ENCODE data around the gene CARMIL1. TPM values are rescaled to one million over a fixed set of nuclear protein-coding genes. Genes with fewer than 3 reads are reported as not detected.

The CARMIL1 gene
- total and polyA plus RNA-seq, 2 of the 8 experiments (the other 6 are each of a cell fraction or from before 2014, with no cell fraction given), result 20.3 to 40.4 TPM

DNA sequence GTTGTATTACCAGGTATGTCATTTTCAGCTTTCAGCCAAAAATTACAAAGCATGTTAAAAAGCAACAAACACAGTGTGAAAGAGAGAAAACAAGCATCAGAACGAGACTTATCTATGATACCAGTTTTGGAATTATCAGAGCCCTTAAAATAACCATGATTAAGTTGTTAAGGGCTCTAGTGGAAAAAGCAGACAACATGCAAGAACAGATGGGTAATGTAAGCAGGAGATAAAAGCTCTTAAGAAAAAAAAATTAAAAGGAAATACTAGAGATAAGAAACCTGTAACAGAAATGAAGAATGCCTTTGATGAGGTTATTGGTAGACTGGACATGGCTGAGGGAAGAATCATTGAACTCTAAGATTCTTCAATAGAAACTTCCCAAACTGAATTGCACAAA, 245.4 kb downstream of the CARMIL1 start:
- WGBS, 2 experiments (ENCODE audit: extremely low coverage in 1 of 2, insufficient coverage in 1 of 2, insufficient read length in 1 of 2, insufficient replicate concordance in 2 of 2, low coverage in 1 of 2, low lambda C conversion rate in 2 of 2, missing lambda C conversion rate in 1 of 2), result 93% methylated on average over 1 of the region's 1 CpG; no CpG with 5 or more reads in 1 of the 2 experiments
- no peak overlapping the region for H2AK5ac ChIP-seq (ENCODE audit: low read depth, low read length)
- no peaks in the 10 kb centered on the region for H3K9me3 ChIP-seq (ENCODE audit: insufficient read depth in 2 of 2, low read depth in 1 of 2, low read length in 1 of 2)
- no peak overlapping the region for H3K4me2 ChIP-seq (ENCODE audit: insufficient read depth in 1 of 2, low read depth in 2 of 2, low read length in 2 of 2)
- H3K23me2 ChIP-seq (ENCODE audit: low read depth, low read length), result no peaks in the 10 kb centered on the region
- no peak overlapping the region for H2BK15ac ChIP-seq (ENCODE audit: low read length)
- no peaks in the 10 kb centered on the region for H4K20me1 ChIP-seq (replicated peaks in 1 of 2; ENCODE audit: control insufficient read depth in 1 of 2, insufficient read depth in 2 of 2, low read length in 2 of 2)
- H4K5ac ChIP-seq (ENCODE audit: insufficient read length, low read depth, low read length), result no peak overlapping the region
- no peaks in the 10 kb centered on the region for H3K79me1 ChIP-seq (ENCODE audit: low read depth, low read length)
- no peak overlapping the region for H4K91ac ChIP-seq (replicated peaks; ENCODE audit: insufficient read length, low read length)
- no peak overlapping the region for H3K14ac ChIP-seq (ENCODE audit: insufficient read length)
- H3K18ac ChIP-seq (ENCODE audit: extremely low read depth, low read length), result no peak overlapping the region
- H3K9ac ChIP-seq (replicated peaks in 1 of 4; ENCODE audit: extremely low read depth in 1 of 4, low read depth in 3 of 4, low read length in 3 of 4), result no peak overlapping the region
- H2BK12ac ChIP-seq (ENCODE audit: low read depth, low read length), result no peak overlapping the region
- H3K4me1 ChIP-seq (replicated peaks in 1 of 4; ENCODE audit: control insufficient read depth in 3 of 4, insufficient read depth in 4 of 4, low read length in 3 of 4), result no peaks in the 10 kb centered on the region
- no peak overlapping the region for H2BK5ac ChIP-seq (ENCODE audit: low read depth, low read length)
- no peak overlapping the region for H3K4ac ChIP-seq (replicated peaks; ENCODE audit: insufficient read length, low read depth, low read length)
- ChIA-PET POLR2A (ENCODE audit: partially characterized antibody) (no interaction called here), CTCF (ENCODE audit: partially characterized antibody) (interaction anchor here (1.6 to 2.0 kb wide), 2 partner anchors 34 to 259 kb away, joined by 5 read pairs; no protein-coding TSS in a partner anchor)
- FAIRE-seq (no peak), DNase-seq (ENCODE audit: low read depth in 1 of 2, low spot score in 2 of 2) (no peak)
- H4K8ac ChIP-seq (ENCODE audit: extremely low read depth, insufficient read depth, low read length), result no peak overlapping the region
- H3K56ac ChIP-seq (replicated peaks; ENCODE audit: insufficient read length, low read depth, low read length), result no peak overlapping the region
- H3K79me2 ChIP-seq (ENCODE audit: control insufficient read depth in 1 of 2, insufficient read depth in 2 of 2, low read length in 2 of 2), result no peaks in the 10 kb centered on the region
- no peak overlapping the region for H2AFZ ChIP-seq (ENCODE audit: low read length)
- H3K27ac ChIP-seq (ENCODE audit: low read depth, low read length), result no peak overlapping the region
- H3K23ac ChIP-seq (ENCODE audit: insufficient read length), result no peak overlapping the region
- H2BK120ac ChIP-seq (replicated peaks; ENCODE audit: low read depth, low read length), result no peak overlapping the region
- H3K36me3 ChIP-seq (ENCODE audit: control insufficient read depth in 2 of 4, insufficient read depth in 4 of 4, low read length in 3 of 4), result peaks cover 0 to 4% (median 3%) of the 10 kb centered on the region in 4 experiments; a peak in 4 of 8 replicates
- H3K27me3 ChIP-seq (replicated peaks in 1 of 4; ENCODE audit: control insufficient read depth in 3 of 4, extremely low read depth in 1 of 4, insufficient read depth in 3 of 4, low read length in 3 of 4), result no peaks in the 10 kb centered on the region
- H2BK20ac ChIP-seq (ENCODE audit: low read length), result no peak overlapping the region
- no peak overlapping the region for H3K4me3 ChIP-seq (ENCODE audit: extremely low read depth in 1 of 4, insufficient read depth in 2 of 4, low read depth in 3 of 4, low read length in 4 of 4)
- TF ChIP-seq HDAC6 (IDR thresholded peaks at IDR 0.05; ENCODE audit: low read depth, low read length) (no peak), SUZ12 (IDR thresholded peaks at IDR 0.05; ENCODE audit: low read length) (no peak), CHD1 (IDR thresholded peaks at IDR 0.05; ENCODE audit: low read depth, low read length) (no peak), SP4 (IDR thresholded peaks at IDR 0.05; ENCODE audit: low read length) (no peak), ZNF274 (IDR thresholded peaks at IDR 0.05; ENCODE audit: borderline replicate concordance, extremely low read depth, low read length) (no peak), MAFK (IDR thresholded peaks at IDR 0.05; ENCODE audit: low read depth, low read length) (no peak), TAF7 (optimal IDR thresholded peaks at IDR 0.05; ENCODE audit: borderline replicate concordance, low read depth, low read length) (no peak), RNF2 (IDR thresholded peaks at IDR 0.05; ENCODE audit: borderline replicate concordance, low read depth, low read length, missing control alignments, poor library complexity, severe bottlenecking) (no peak), SIX5 (IDR thresholded peaks at IDR 0.05; ENCODE audit: low read depth, low read length) (no peak)
- TF ChIP-seq, protein P1, sequence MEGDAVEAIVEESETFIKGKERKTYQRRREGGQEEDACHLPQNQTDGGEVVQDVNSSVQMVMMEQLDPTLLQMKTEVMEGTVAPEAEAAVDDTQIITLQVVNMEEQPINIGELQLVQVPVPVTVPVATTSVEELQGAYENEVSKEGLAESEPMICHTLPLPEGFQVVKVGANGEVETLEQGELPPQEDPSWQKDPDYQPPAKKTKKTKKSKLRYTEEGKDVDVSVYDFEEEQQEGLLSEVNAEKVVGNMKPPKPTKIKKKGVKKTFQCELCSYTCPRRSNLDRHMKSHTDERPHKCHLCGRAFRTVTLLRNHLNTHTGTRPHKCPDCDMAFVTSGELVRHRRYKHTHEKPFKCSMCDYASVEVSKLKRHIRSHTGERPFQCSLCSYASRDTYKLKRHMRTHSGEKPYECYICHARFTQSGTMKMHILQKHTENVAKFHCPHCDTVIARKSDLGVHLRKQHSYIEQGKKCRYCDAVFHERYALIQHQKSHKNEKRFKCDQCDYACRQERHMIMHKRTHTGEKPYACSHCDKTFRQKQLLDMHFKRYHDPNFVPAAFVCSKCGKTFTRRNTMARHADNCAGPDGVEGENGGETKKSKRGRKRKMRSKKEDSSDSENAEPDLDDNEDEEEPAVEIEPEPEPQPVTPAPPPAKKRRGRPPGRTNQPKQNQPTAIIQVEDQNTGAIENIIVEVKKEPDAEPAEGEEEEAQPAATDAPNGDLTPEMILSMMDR (IDR thresholded peaks at IDR 0.05; ENCODE audit: control extremely low read depth in 1 of 3, insufficient read depth in 1 of 3, low read depth in 1 of 3, low read length in 3 of 3), result no peak
- TF ChIP-seq, protein P2, sequence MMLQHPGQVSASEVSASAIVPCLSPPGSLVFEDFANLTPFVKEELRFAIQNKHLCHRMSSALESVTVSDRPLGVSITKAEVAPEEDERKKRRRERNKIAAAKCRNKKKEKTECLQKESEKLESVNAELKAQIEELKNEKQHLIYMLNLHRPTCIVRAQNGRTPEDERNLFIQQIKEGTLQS (IDR thresholded peaks at IDR 0.05; ENCODE audit: insufficient read depth, low read depth, low read length), result no peak

Data from H1 (cell line).